Activated naive CD8-positive, alpha-beta T cell (primary cell): Measurements from ENCODE around the gene CCL24.
"Not testable (repeated sequence)": the region's sequence is repeated elsewhere in the genome, so short reads cannot be mapped to it uniquely, and the experiment has no call there.

Source experiments
- H3K27ac Mint-ChIP-seq: one replicate; pipeline ENCODE4 v1.8.0; 2021; ENCODE audit warnings: mixed read lengths
- H3K27me3 Mint-ChIP-seq: one replicate; pipeline ENCODE4 v1.8.0; 2021; ENCODE audit warnings: mixed read lengths
- H3K36me3 Mint-ChIP-seq: one replicate; pipeline ENCODE4 v1.8.0; 2021; ENCODE audit warnings: mixed read lengths
- H3K4me1 Mint-ChIP-seq: one replicate; pipeline ENCODE4 v1.8.0; 2021; ENCODE audit warnings: low read depth, mixed read lengths
- H3K4me3 Mint-ChIP-seq: one replicate; pipeline ENCODE4 v1.8.0; 2021; ENCODE audit warnings: mild to moderate bottlenecking, mixed read lengths
- H3K9me3 Mint-ChIP-seq: one replicate; pipeline ENCODE4 v1.8.0; 2021; ENCODE audit warnings: low read depth, mixed read lengths

CCL24 gene

DNA sequence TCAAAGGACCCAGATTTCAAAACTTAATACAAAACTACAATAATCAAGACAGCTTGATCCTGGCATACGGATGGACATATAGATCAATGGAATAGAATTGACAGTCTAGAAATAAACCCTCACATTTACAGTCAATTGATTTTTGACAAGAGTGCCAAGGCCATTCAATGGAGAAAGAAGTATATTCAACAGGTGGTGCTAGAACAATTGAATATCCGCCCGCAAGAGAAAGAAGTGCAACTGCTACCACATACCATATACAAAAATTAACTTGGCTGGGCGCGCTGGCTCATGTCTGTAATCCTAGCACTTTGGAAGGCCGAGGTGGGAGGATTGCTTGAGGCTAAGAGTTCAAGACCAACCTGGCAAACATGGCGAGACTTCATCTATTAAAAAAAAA lies 23.2 kb upstream of the CCL24 start:
- Mint-ChIP-seq H3K4me1 (no peaks in the 10 kb centered on the region), H3K27ac (no peak overlapping the region), H3K27me3 (no peaks in the 10 kb centered on the region)

GRCh38 chr7:75835688-75836285 lies 22.2 kb upstream of the CCL24 start:
- no peaks in the 10 kb centered on the region for H3K4me1 Mint-ChIP-seq
- no peaks in the 10 kb centered on the region for H3K27me3 Mint-ChIP-seq
- H3K9me3 Mint-ChIP-seq, result no peaks in the 10 kb centered on the region
- no peak overlapping the region for H3K4me3 Mint-ChIP-seq
- H3K36me3 Mint-ChIP-seq, result no peaks in the 10 kb centered on the region
- no peak overlapping the region for H3K27ac Mint-ChIP-seq

More for the DNA sequence above, 23.2 kb upstream of the CCL24 start:
- Mint-ChIP-seq H3K9me3 (no peaks in the 10 kb centered on the region), H3K36me3 (no peaks in the 10 kb centered on the region), H3K4me3 (no peak overlapping the region)

GRCh38 chr7:75833662-75834061 lies 20.1 kb upstream of the CCL24 start:
- H3K9me3 Mint-ChIP-seq, H3K4me3 Mint-ChIP-seq, H3K4me1 Mint-ChIP-seq, H3K36me3 Mint-ChIP-seq, H3K27me3 Mint-ChIP-seq, H3K27ac Mint-ChIP-seq: not testable (repeated sequence)

DNA sequence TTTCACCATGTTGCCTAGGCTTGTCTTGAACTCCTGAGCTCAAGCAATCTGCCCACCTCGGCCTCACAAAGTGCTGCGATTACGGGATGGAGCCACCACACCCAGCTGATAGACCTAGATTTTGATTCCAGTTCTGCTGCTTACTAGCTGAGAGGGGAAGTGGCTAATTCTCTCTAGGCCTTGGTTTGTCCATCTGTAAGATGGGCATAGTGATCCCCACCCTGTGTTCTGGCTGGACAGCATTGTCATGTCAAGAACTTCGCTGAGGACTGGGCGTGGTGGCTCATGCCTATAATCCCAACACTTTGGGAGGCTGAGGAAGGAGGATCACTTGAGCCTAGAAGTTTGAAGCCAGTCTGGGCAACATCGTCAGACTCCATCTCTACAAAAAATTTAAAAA lies 17.4 kb upstream of the CCL24 start:
- Mint-ChIP-seq H3K27me3 (no peaks in the 10 kb centered on the region), H3K27ac (no peak overlapping the region), H3K36me3 (no peaks in the 10 kb centered on the region), H3K9me3 (no peaks in the 10 kb centered on the region), H3K4me1 (no peaks in the 10 kb centered on the region), H3K4me3 (no peak overlapping the region)

DNA sequence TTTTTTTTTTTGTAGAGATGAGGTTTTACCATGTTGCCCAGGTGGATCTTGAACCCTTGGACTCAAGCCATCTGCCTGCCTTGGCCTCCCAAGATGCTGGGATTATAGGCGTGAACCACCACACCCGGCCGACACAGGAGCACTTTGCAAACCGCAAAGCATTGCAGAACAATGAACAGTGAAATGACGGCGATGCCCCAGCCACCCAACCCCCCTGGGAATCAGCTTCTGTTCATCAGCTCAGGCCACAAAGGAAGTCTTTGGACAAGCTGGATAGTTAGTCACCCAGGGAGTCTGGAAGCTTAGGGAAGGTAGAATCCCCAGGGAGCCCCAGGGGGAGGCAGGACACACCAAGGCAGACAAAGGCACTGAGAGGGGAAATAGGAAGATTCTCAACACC lies 16.1 kb upstream of the CCL24 start:
- not testable (repeated sequence) for H3K9me3 Mint-ChIP-seq, H3K4me3 Mint-ChIP-seq, H3K27ac Mint-ChIP-seq, H3K27me3 Mint-ChIP-seq, H3K36me3 Mint-ChIP-seq, H3K4me1 Mint-ChIP-seq

GRCh38 chr7:75823198-75823910 lies 9.7 kb upstream of the CCL24 start:
- H3K4me3 Mint-ChIP-seq, result no peak overlapping the region
- no peak overlapping the region for H3K27ac Mint-ChIP-seq
- no peaks in the 10 kb centered on the region for H3K9me3 Mint-ChIP-seq
- no peaks in the 10 kb centered on the region for H3K4me1 Mint-ChIP-seq
- H3K36me3 Mint-ChIP-seq, result no peaks in the 10 kb centered on the region
- H3K27me3 Mint-ChIP-seq, result no peaks in the 10 kb centered on the region

GRCh38 chr7:75820688-75821087 lies 7.1 kb upstream of the CCL24 start:
- H3K27me3 Mint-ChIP-seq, result no peaks in the 10 kb centered on the region
- H3K9me3 Mint-ChIP-seq, result no peaks in the 10 kb centered on the region
- no peaks in the 10 kb centered on the region for H3K4me1 Mint-ChIP-seq
- no peaks in the 10 kb centered on the region for H3K36me3 Mint-ChIP-seq
- no peak overlapping the region for H3K4me3 Mint-ChIP-seq
- no peak overlapping the region for H3K27ac Mint-ChIP-seq

DNA sequence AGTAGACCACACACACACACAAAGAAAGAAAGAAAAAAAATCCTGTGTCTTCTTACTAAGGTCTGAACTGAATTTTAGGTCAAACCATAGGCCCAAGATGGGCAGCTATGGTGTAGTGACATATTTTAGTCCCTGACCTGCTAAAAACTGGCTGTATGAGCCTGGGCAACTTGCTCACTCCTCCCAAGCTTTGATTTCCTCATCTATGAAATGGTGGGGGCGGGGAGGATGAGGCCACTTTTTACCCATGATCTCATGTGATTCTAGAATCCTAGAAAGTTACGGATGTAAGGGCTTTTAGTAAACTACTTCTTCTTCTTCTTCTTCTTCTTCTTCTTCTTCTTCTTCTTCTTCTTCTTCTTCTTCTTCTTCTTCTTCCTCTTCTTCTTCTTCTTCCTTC lies 6.1 kb upstream of the CCL24 start:
- Mint-ChIP-seq H3K4me1 (no peaks in the 10 kb centered on the region), H3K27ac (no peak overlapping the region), H3K36me3 (no peaks in the 10 kb centered on the region), H3K9me3 (no peaks in the 10 kb centered on the region), H3K27me3 (no peaks in the 10 kb centered on the region), H3K4me3 (no peak overlapping the region)

DNA sequence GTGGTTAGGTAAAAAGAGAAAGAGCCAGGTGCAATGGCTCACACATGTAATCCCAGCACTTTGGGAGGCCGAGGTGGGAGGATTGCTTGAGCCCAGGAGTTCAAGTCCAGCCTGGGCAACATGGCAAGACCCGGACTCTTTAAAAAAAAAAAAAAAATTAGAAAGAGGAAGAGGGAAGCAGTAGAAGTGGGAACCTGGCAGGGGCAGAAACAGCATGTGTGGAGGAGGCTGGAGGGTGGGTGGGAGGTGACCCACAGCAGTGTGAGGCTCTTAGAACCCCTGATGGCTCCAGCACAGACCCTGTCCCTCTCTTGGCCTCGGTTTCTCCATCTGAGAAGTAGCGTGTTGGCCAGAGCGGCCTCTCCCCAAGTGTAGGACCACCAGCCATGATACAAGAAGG lies 4.9 kb upstream of the CCL24 start:
- H3K4me3 Mint-ChIP-seq, result no peak overlapping the region
- no peaks in the 10 kb centered on the region for H3K4me1 Mint-ChIP-seq
- H3K27ac Mint-ChIP-seq, result no peak overlapping the region
- H3K9me3 Mint-ChIP-seq, result no peaks in the 10 kb centered on the region
- no peaks in the 10 kb centered on the region for H3K36me3 Mint-ChIP-seq
- H3K27me3 Mint-ChIP-seq, result peaks cover 2% of the 10 kb centered on the region

- Mint-ChIP-seq H3K4me1 (no peaks in the 10 kb centered on the region), H3K9me3 (no peaks in the 10 kb centered on the region), H3K36me3 (no peaks in the 10 kb centered on the region), H3K27me3 (peaks cover 2% of the 10 kb centered on the region), H3K4me3 (no peak overlapping the region), H3K27ac (no peak overlapping the region)
Observed at GRCh38 chr7:75817116-75817515, 3.5 kb upstream of the CCL24 start.

DNA sequence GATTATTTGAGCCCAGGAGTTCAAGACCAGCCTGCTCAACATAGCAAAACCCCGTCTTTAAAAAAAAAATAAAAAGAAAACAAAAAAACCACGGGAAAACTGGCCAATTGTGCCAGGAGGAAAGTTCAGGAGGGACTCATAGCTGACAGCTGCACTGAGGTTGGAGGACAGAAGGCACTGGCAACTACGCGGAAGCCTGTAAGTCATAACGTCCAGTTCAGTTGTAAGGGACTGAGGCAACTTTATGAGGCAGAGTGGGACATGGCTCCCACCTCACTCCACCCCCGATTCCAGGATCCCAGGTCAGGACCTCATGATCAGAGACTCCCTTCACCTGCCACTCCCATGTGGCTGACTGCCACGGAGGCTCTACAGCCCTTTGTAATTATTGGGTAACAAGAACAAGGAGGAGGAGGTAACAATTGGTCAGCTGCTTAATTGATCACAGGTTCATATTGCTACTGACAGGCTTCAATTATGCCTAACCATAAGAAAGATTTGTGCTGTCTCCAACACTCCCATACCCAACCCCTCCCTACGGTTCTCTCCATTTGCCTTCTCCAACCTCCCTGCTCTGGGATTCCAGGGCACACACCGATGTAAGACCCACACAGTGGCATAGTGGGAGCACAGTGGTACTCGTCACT lies 1.9 kb upstream of the CCL24 start:
- Mint-ChIP-seq H3K36me3 (no peaks in the 10 kb centered on the region), H3K4me3 (no peak overlapping the region), H3K4me1 (no peaks in the 10 kb centered on the region), H3K27me3 (peaks cover 2% of the 10 kb centered on the region), H3K9me3 (no peaks in the 10 kb centered on the region), H3K27ac (no peak overlapping the region)

- H3K27me3 Mint-ChIP-seq, result peaks cover 2% of the 10 kb centered on the region
- no peaks in the 10 kb centered on the region for H3K36me3 Mint-ChIP-seq
- H3K4me3 Mint-ChIP-seq, result no peak overlapping the region
- no peaks in the 10 kb centered on the region for H3K4me1 Mint-ChIP-seq
- no peak overlapping the region for H3K27ac Mint-ChIP-seq
- H3K9me3 Mint-ChIP-seq, result no peaks in the 10 kb centered on the region
Observed at GRCh38 chr7:75814407-75814947, 871 bp upstream of the CCL24 start.

GRCh38 chr7:75813084-75813483 lies 522 bp downstream of the CCL24 start:
- no peaks in the 10 kb centered on the region for H3K36me3 Mint-ChIP-seq
- H3K9me3 Mint-ChIP-seq, result peaks cover under 1% of the 10 kb centered on the region
- H3K4me1 Mint-ChIP-seq, result no peaks in the 10 kb centered on the region
- no peak overlapping the region for H3K4me3 Mint-ChIP-seq
- peaks cover 2% of the 10 kb centered on the region for H3K27me3 Mint-ChIP-seq
- no peak overlapping the region for H3K27ac Mint-ChIP-seq

DNA sequence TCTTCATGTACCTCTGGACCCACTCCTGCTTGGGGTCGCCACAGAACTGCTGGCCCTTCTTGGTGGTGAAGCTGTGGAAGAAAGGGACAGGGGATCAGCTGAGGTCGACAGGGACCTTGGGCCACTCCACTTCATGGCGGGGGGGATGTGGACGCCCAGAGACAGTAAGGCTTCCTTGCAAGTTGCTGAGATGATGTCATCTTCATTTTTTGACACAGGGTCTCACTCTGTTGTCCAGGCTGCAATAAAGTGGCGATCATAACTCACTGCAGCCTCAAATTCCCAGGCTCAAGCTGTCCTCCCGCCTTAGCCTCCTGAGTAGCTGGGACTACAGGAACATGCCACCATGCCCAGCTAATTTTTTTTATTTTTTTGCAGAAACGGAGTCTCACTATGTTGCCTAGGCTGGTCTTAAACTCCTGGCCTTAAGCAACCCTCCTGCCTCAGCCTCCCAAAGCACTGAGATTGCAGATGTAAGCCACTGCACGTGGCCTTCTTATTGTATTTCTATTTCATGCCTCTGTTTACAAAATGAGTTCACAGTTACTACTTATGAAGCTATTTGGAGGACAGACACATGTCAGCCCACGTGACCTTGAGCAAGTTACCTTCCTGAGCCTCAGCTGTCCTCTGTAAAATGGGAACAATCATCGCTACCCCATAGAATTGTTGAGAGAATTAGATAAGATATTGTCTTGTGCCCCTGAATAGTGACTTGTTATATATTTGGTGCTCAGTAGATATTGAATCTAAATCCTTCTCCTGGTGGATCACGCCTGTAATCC lies 1.5 kb downstream of the CCL24 start:
- H3K4me3 Mint-ChIP-seq, result no peak overlapping the region
- H3K27ac Mint-ChIP-seq, result no peak overlapping the region
- H3K4me1 Mint-ChIP-seq, result no peaks in the 10 kb centered on the region

DNA sequence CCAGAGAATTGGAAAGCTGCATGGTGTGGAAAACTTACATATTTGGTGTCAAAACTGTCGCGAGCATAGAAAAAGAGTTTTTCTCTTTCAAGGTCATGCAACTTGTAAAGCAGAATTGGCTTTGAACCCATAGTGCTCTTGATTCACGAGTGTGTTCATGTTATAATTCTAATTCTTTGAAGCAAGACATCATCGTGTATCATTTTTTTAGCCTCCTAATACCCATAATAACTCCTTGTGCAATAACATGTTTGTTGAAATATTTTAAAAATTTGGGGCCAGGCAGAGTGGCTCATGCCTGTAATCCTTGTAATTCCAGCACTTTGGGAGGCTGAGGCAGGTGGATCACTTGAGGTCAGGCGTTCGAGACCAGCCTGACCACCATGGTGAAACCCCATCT lies 4.2 kb downstream of the CCL24 start:
- Mint-ChIP-seq H3K27ac (no peak overlapping the region), H3K4me1 (no peaks in the 10 kb centered on the region), H3K4me3 (no peak overlapping the region), H3K27me3 (peaks cover 2% of the 10 kb centered on the region), H3K9me3 (peaks cover 15% of the 10 kb centered on the region), H3K36me3 (peaks cover 3% of the 10 kb centered on the region)

More for the DNA sequence above, 1.5 kb downstream of the CCL24 start:
- H3K9me3 Mint-ChIP-seq, result peaks cover 9% of the 10 kb centered on the region
- H3K36me3 Mint-ChIP-seq, result peaks cover 3% of the 10 kb centered on the region
- peaks cover 2% of the 10 kb centered on the region for H3K27me3 Mint-ChIP-seq
